K562 (cell line): ENCODE results near the gene TEX35. TPM values are rescaled to one million over a fixed set of nuclear protein-coding genes. Genes with fewer than 3 reads are reported as not detected.

Source experiments
- ATAC-seq: fragments of 200-7000 bp; cut with Tn5 transposase; 3 replicates; pipeline ENCODE4 v1.9.1; 2020; ENCODE audit warnings: moderate library complexity
- BruUV-seq: library from RNA; stranded (reverse); fragments of 400-500 nt; replicated peaks from 2 replicates; lab custom pipeline; 2021; lab: Mats Ljungman, UMichigan
- CTCF ChIA-PET: fragments of 300-600 bp; formaldehyde crosslinking; extraction: SDS; loops from one replicate; lab custom pipeline; 2021; ENCODE audit warnings: low intra/inter-chr PET ratio; lab: Yijun Ruan, JAX
- POLR2A ChIA-PET: fragments of 300-600, 350-650 bp; sonication (Branson Sonifier 250); formaldehyde crosslinking; extraction: SDS; loops from one replicate; lab custom pipeline; 2021; ENCODE audit warnings: antibody characterized with exemption, inconsistent platforms; lab: Yijun Ruan, JAX
- DNase-seq, 4 experiments: peaks; one replicate each; pipeline versions ENCODE4 v3.0.0 to v3.0.0-alpha.2; 2011 to 2018; ENCODE audit warnings: low spot score in 3 of 4, mixed read lengths in 3 of 4; ENCODE audit errors: extremely low read depth in 1 of 4
- FAIRE-seq: peaks from 2 replicates; lab custom pipeline; 2011; peaks lifted over from hg19 to GRCh38; lab: Jason Lieb, UNC
- H2AFZ ChIP-seq: 2 replicates; pipeline ENCODE4 v1.6.0; 2011; ENCODE audit warnings: low read depth, low read length, control low read depth, inconsistent platforms
- H3K27ac ChIP-seq: fragments of 200-600 bp; 3 replicates; pipeline ENCODE4 v1.8.0; 2011; ENCODE audit warnings: low read depth, mild to moderate bottlenecking, control low read depth, inconsistent platforms, low read length, moderate library complexity, mixed read lengths; ENCODE audit errors: extremely low read depth
- H3K27me3 ChIP-seq, 2 experiments: fragments of 300-600 bp in 1 of 2; 2 replicates in 1 of 2; 3 replicates in 1 of 2; pipeline versions ENCODE4 v1.6.0 to v1.8.0; 2011; ENCODE audit warnings: inconsistent platforms in 2 of 2, low read length in 2 of 2, mild to moderate bottlenecking in 1 of 2, mixed read lengths in 1 of 2, moderate library complexity in 1 of 2; ENCODE audit not compliant: control insufficient read depth in 2 of 2, insufficient read depth in 2 of 2
- H3K36me3 ChIP-seq: fragments of 300-600 bp; 3 replicates; pipeline ENCODE4 v1.8.0; 2011; ENCODE audit warnings: mild to moderate bottlenecking, low read length, inconsistent platforms; ENCODE audit not compliant: control insufficient read depth, insufficient read depth
- H3K4me1 ChIP-seq, 2 experiments: fragments of 200-600 bp in 1 of 2; replicated peaks in 1 of 2; 2 replicates in 1 of 2; 3 replicates in 1 of 2; pipeline versions ENCODE4 v1.5.1 to v1.8.0; 2011; ENCODE audit warnings: inconsistent platforms in 2 of 2, low read length in 2 of 2, mild to moderate bottlenecking in 1 of 2, mixed read lengths in 1 of 2, moderate library complexity in 1 of 2; ENCODE audit not compliant: control insufficient read depth in 2 of 2, insufficient read depth in 2 of 2
- H3K4me2 ChIP-seq: 2 replicates; pipeline ENCODE4 v1.6.1; 2011; ENCODE audit warnings: low read length, control low read depth, inconsistent platforms, mixed read lengths; ENCODE audit not compliant: insufficient read depth
- H3K4me3 ChIP-seq: fragments of 200-600 bp; sonication (generic), shearing (Covaris generic); 2 replicates; pipeline ENCODE4 v1.5.1; 2016; ENCODE audit warnings: control low read depth, inconsistent platforms
- H3K79me2 ChIP-seq: fragments of 200-600 bp; 3 replicates; pipeline ENCODE4 v1.8.0; 2011; ENCODE audit warnings: low read length, inconsistent platforms; ENCODE audit not compliant: control insufficient read depth, insufficient read depth
- H3K9ac ChIP-seq, 2 experiments: 2 replicates each; pipeline versions ENCODE4 v1.6.0 to v1.6.1; 2011; ENCODE audit warnings: low read depth in 2 of 2, low read length in 2 of 2, control low read depth in 1 of 2, inconsistent platforms in 1 of 2, mild to moderate bottlenecking in 1 of 2, mixed read lengths in 1 of 2; ENCODE audit not compliant: insufficient read depth in 1 of 2
- H3K9me1 ChIP-seq: one replicate; pipeline ENCODE4 v1.6.0; 2011; ENCODE audit warnings: inconsistent platforms, mild to moderate bottlenecking, low read length, moderate library complexity; ENCODE audit not compliant: control insufficient read depth, insufficient read depth
- H3K9me3 ChIP-seq: replicated peaks from 2 replicates; pipeline ENCODE4 v1.5.1; 2011; ENCODE audit warnings: low read depth, low read length, inconsistent platforms; ENCODE audit not compliant: control insufficient read depth, insufficient read depth
- H4K20me1 ChIP-seq: replicated peaks from 2 replicates; pipeline ENCODE4 v1.6.1; 2011; ENCODE audit warnings: low read length, inconsistent platforms, mixed read lengths; ENCODE audit not compliant: control insufficient read depth, insufficient read depth
- GATA2 ChIP-seq: sonication (generic); formaldehyde crosslinking; IDR thresholded peaks from 2 replicates; pipeline ENCODE4 v1.4.0; 2020; ENCODE audit warnings: mild to moderate bottlenecking, missing genetic modification reagents
- KLF16 ChIP-seq: IDR thresholded peaks from 2 replicates; pipeline ENCODE4 v1.6.1; 2016; ENCODE audit warnings: antibody characterized with exemption
- SRSF7 ChIP-seq: fragments of 200-400 bp; formaldehyde crosslinking; optimal IDR thresholded peaks from 2 replicates; pipeline ENCODE3; 2017; ENCODE audit warnings: mild to moderate bottlenecking, low read depth, low read length
- TAL1 ChIP-seq: fragments of 450-650 bp; IDR thresholded peaks from 2 replicates; pipeline ENCODE4 v1.6.1; 2016; ENCODE audit warnings: mild to moderate bottlenecking
- ZC3H11A ChIP-seq: IDR thresholded peaks from 2 replicates; pipeline ENCODE4 v1.6.1; 2012; ENCODE audit warnings: low read depth, low read length, improper control_type of control experiment
- ZNF239 ChIP-seq: fragments of 250-450 bp; sonication (Bioruptor Pico); IDR thresholded peaks from 2 replicates; pipeline ENCODE4 v1.4.0; 2020; ENCODE audit warnings: mild to moderate bottlenecking
- ZNF583 ChIP-seq: fragments of 250-450 bp; sonication (Bioruptor Pico); IDR thresholded peaks from 2 replicates; pipeline ENCODE4 v1.4.0; 2020
- ZSCAN32 ChIP-seq: fragments of 450-650 bp; formaldehyde crosslinking; IDR thresholded peaks from 2 replicates; pipeline ENCODE4 v1.4.0; 2020; ENCODE audit warnings: mild to moderate bottlenecking, moderate library complexity
- WGBS: fragments of 100-300 bp; shearing (Covaris generic); methylation state at CpG from one replicate; pipeline ENCODE4 v1.1.6; 2016; ENCODE audit warnings: low coverage, mixed read lengths; ENCODE audit not compliant: insufficient coverage; ENCODE audit errors: missing lambda C conversion rate; 5-methylcytosine and 5-hydroxymethylcytosine counted together
- in situ Hi-C: fragments of 300-500 bp; cut with MboI; formaldehyde crosslinking; loops from 4 replicates; pipeline ENCODE4 v1.15.0; 2018; ENCODE audit warnings: inconsistent platforms, mixed read lengths
- intact Hi-C: fragments of 100-400 bp; cut with micrococcal nuclease; formaldehyde crosslinking; loops from 2 replicates; pipeline ENCODE4 v1.14.2; 2022
- polyA plus RNA-seq, 8 experiments: library from polyadenylated mRNA; depleted of rRNA in 4 of 8; stranded (reverse) in 5 of 8; unstranded in 3 of 8; fragments of >200 nt; fragmentation: Nextera tagmentation in 2 of 8; fragmentation: Illumina TruSeq in 1 of 8; extraction: Ambion mirVana in 2 of 8; extraction: Trizol in 1 of 8; gene quantifications; 2 replicates each; pipeline versions ENCODE4 v1.2.1 to v1.2.3, GENCODE V29; 2011 to 2014; ENCODE audit warnings: inconsistent platforms in 1 of 8, missing spikeins in 1 of 8
- total RNA-seq, 7 experiments: library from RNA; depleted of rRNA in 6 of 7; stranded (reverse); fragments of >200 nt in 6 of 7; fragmentation: Illumina TruSeq in 2 of 7; extraction: Trizol in 2 of 7; gene quantifications; 2 replicates each; pipeline versions ENCODE4 v1.2.1 to v1.2.3, GENCODE V29; 2011 to 2021; ENCODE audit warnings: low replicate concordance in 1 of 7
- TF ChIP-seq, protein P1 (sequence below): IDR thresholded peaks from 2 replicates; pipeline ENCODE4 v1.6.1; 2011; ENCODE audit not compliant: insufficient read length; ENCODE audit errors: extremely low read depth
- TF ChIP-seq, protein P2 (sequence below): sonication (generic); formaldehyde crosslinking; IDR thresholded peaks from 2 replicates; pipeline ENCODE4 v1.8.0; 2023; ENCODE audit warnings: missing genetic modification reagents, mild to moderate bottlenecking, borderline replicate concordance
- TF ChIP-seq, protein P3 (sequence below): fragments of 250-450 bp; sonication (Bioruptor Pico); IDR thresholded peaks from 2 replicates; pipeline ENCODE4 v1.8.0; 2021; ENCODE audit warnings: borderline replicate concordance, mild to moderate bottlenecking, moderate library complexity; ENCODE audit not compliant: poor library complexity, severe bottlenecking
- TF ChIP-seq, protein P4 (sequence below): IDR thresholded peaks from 2 replicates; pipeline ENCODE4 v1.6.1; 2014; ENCODE audit warnings: antibody characterized with exemption
- TF ChIP-seq, protein P5 (sequence below): fragments of 200-400 bp; formaldehyde crosslinking; IDR thresholded peaks from 2 replicates; pipeline ENCODE4 v1.6.1; 2017; ENCODE audit warnings: mild to moderate bottlenecking, low read depth, low read length, moderate library complexity

The TEX35 gene
- total and polyA plus RNA-seq, 9 of the 15 experiments (the other 6 are each of a cell fraction or from before 2014, with no cell fraction given), result not detected

DNA sequence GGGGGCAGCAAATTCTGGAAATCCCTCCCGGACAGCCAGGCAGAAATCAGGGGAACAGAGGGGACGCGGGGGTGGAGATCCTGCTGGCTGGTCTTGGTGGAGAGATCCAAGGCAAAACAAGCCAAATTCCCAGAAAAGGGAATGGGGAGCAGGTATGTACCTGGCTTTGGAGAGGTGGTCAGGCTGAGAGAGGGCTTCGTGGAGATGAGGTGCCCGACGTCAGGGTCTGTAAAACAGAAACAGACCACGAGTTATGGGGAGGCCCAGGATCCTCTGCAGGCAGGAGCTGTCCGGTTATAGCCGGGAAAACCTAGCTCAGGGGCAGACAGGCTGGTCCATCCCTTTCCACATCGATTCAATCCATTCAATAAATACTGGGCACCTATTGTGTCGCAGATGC, 20.6 kb upstream of the TEX35 start:
- WGBS, result 0% methylated on average over 11 of the region's 11 CpGs
- no peak overlapping the region for H3K9ac ChIP-seq
- H3K27ac ChIP-seq, result no peak overlapping the region
- no peak for DNase-seq
- H3K36me3 ChIP-seq, result no peaks in the 10 kb centered on the region
- ATAC-seq, result no peak
- in situ Hi-C loops, result no loop called here
- BruUV-seq, result no TSS peak
- intact Hi-C loops, result no loop called here
- H4K20me1 ChIP-seq, result no peaks in the 10 kb centered on the region
- H3K4me3 ChIP-seq, result no peak overlapping the region
- ChIA-PET POLR2A (interaction anchor here (0.6 to 1.1 kb wide), 3 partner anchors 11 to 747 kb away, joined by 3 to 4 read pairs (median 4); no protein-coding TSS in a partner anchor), CTCF (no interaction called here)
- H3K9me3 ChIP-seq, result no peaks in the 10 kb centered on the region
- H2AFZ ChIP-seq, result no peak overlapping the region
- FAIRE-seq, result no peak
- H3K4me1 ChIP-seq, result no peaks in the 10 kb centered on the region
- H3K27me3 ChIP-seq, result peaks cover 45 to 77% of the 10 kb centered on the region in 2 experiments
- no peaks in the 10 kb centered on the region for H3K9me1 ChIP-seq
- H3K4me2 ChIP-seq, result no peak overlapping the region
- no peaks in the 10 kb centered on the region for H3K79me2 ChIP-seq
- TF ChIP-seq ZNF583 (CRISPR knock-in tag) (no peak), ZC3H11A (no peak), ZSCAN32 (CRISPR knock-in tag) (no peak), SRSF7 (no peak), TAL1 (no peak), ZNF239 (CRISPR knock-in tag) (no peak), KLF16 (no peak), GATA2 (CRISPR knock-in tag) (no peak)
- TF ChIP-seq, protein P1, sequence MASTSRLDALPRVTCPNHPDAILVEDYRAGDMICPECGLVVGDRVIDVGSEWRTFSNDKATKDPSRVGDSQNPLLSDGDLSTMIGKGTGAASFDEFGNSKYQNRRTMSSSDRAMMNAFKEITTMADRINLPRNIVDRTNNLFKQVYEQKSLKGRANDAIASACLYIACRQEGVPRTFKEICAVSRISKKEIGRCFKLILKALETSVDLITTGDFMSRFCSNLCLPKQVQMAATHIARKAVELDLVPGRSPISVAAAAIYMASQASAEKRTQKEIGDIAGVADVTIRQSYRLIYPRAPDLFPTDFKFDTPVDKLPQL, result no peak
- TF ChIP-seq, protein P2, sequence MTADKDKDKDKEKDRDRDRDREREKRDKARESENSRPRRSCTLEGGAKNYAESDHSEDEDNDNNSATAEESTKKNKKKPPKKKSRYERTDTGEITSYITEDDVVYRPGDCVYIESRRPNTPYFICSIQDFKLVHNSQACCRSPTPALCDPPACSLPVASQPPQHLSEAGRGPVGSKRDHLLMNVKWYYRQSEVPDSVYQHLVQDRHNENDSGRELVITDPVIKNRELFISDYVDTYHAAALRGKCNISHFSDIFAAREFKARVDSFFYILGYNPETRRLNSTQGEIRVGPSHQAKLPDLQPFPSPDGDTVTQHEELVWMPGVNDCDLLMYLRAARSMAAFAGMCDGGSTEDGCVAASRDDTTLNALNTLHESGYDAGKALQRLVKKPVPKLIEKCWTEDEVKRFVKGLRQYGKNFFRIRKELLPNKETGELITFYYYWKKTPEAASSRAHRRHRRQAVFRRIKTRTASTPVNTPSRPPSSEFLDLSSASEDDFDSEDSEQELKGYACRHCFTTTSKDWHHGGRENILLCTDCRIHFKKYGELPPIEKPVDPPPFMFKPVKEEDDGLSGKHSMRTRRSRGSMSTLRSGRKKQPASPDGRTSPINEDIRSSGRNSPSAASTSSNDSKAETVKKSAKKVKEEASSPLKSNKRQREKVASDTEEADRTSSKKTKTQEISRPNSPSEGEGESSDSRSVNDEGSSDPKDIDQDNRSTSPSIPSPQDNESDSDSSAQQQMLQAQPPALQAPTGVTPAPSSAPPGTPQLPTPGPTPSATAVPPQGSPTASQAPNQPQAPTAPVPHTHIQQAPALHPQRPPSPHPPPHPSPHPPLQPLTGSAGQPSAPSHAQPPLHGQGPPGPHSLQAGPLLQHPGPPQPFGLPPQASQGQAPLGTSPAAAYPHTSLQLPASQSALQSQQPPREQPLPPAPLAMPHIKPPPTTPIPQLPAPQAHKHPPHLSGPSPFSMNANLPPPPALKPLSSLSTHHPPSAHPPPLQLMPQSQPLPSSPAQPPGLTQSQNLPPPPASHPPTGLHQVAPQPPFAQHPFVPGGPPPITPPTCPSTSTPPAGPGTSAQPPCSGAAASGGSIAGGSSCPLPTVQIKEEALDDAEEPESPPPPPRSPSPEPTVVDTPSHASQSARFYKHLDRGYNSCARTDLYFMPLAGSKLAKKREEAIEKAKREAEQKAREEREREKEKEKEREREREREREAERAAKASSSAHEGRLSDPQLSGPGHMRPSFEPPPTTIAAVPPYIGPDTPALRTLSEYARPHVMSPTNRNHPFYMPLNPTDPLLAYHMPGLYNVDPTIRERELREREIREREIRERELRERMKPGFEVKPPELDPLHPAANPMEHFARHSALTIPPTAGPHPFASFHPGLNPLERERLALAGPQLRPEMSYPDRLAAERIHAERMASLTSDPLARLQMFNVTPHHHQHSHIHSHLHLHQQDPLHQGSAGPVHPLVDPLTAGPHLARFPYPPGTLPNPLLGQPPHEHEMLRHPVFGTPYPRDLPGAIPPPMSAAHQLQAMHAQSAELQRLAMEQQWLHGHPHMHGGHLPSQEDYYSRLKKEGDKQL (CRISPR knock-in tag), result no peak
- TF ChIP-seq, protein P3, sequence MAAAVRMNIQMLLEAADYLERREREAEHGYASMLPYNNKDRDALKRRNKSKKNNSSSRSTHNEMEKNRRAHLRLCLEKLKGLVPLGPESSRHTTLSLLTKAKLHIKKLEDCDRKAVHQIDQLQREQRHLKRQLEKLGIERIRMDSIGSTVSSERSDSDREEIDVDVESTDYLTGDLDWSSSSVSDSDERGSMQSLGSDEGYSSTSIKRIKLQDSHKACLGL (CRISPR knock-in tag), result no peak
- TF ChIP-seq, protein P4, sequence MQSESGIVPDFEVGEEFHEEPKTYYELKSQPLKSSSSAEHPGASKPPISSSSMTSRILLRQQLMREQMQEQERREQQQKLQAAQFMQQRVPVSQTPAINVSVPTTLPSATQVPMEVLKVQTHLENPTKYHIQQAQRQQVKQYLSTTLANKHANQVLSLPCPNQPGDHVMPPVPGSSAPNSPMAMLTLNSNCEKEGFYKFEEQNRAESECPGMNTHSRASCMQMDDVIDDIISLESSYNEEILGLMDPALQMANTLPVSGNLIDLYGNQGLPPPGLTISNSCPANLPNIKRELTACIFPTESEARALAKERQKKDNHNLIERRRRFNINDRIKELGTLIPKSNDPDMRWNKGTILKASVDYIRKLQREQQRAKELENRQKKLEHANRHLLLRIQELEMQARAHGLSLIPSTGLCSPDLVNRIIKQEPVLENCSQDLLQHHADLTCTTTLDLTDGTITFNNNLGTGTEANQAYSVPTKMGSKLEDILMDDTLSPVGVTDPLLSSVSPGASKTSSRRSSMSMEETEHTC, result no peak
- TF ChIP-seq, protein P5, sequence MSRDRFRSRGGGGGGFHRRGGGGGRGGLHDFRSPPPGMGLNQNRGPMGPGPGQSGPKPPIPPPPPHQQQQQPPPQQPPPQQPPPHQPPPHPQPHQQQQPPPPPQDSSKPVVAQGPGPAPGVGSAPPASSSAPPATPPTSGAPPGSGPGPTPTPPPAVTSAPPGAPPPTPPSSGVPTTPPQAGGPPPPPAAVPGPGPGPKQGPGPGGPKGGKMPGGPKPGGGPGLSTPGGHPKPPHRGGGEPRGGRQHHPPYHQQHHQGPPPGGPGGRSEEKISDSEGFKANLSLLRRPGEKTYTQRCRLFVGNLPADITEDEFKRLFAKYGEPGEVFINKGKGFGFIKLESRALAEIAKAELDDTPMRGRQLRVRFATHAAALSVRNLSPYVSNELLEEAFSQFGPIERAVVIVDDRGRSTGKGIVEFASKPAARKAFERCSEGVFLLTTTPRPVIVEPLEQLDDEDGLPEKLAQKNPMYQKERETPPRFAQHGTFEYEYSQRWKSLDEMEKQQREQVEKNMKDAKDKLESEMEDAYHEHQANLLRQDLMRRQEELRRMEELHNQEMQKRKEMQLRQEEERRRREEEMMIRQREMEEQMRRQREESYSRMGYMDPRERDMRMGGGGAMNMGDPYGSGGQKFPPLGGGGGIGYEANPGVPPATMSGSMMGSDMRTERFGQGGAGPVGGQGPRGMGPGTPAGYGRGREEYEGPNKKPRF, result no peak
